HG03064 (cell line): ENCODE data around the gene MDM4.
A peak's percentile ranks its signal among the peaks of the same experiment; 100 is the strongest.
"Not testable (repeated sequence)": the region's sequence is repeated elsewhere in the genome, so short reads cannot be mapped to it uniquely, and the experiment has no call there.

ENCODE experiments used
- ATAC-seq: cut with Tn5 transposase; IDR thresholded peaks from one replicate; pipeline ENCODE4 v1.9.1; 2021; ENCODE audit warnings: low read depth; ENCODE audit not compliant: unreplicated experiment

MDM4 gene, protein sequence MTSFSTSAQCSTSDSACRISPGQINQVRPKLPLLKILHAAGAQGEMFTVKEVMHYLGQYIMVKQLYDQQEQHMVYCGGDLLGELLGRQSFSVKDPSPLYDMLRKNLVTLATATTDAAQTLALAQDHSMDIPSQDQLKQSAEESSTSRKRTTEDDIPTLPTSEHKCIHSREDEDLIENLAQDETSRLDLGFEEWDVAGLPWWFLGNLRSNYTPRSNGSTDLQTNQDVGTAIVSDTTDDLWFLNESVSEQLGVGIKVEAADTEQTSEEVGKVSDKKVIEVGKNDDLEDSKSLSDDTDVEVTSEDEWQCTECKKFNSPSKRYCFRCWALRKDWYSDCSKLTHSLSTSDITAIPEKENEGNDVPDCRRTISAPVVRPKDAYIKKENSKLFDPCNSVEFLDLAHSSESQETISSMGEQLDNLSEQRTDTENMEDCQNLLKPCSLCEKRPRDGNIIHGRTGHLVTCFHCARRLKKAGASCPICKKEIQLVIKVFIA

DNA sequence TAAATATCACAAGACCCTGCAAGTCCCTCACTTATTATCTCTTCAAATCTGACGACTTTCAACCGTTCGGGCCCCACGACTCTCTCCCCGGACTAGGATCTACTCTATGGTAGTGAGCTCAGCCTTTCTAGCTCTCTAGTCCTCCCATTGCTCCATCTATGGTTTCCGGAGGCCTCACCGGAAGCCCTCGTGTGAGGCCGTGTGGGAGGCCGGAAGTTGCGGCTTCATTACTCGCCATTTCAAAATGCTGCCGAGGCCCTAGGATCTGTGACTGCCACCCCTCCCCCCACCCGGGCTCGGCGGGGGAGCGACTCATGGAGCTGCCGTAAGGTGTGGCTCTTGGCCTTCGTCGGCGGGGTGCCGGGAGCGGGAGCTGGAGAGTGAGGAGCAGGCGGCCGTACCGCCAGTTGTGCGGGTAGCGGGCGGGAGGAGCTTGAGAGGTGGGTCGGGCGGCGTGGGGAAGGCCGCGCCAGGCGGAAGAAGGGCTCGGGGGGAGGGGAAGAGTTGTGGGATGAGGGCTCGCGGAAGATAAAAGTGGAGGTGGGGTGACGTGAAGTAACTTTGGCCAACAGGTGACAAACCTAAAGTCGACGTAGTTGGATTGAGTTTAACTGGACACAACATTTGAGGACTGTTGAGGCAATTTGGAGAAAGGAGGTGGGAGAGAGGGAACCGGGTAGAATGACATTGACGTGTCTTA is at the start of gene MDM4:
Gene MDM4 (plus strand): TSS at position 227 of the 700 bp plus-strand sequence. CDS start 9,113 bp downstream, outside the sequence.
- peak; percentile 67 for ATAC-seq

GRCh38 chr1:204466416-204467405 is 49.5 kb upstream of the MDM4 start:
- no peak for ATAC-seq

- ATAC-seq: no peak
Measured at GRCh38 chr1:204468206-204468605, 48.0 kb upstream of the MDM4 start.

GRCh38 chr1:204468766-204469302 is 47.4 kb upstream of the MDM4 start:
- ATAC-seq: no peak

DNA sequence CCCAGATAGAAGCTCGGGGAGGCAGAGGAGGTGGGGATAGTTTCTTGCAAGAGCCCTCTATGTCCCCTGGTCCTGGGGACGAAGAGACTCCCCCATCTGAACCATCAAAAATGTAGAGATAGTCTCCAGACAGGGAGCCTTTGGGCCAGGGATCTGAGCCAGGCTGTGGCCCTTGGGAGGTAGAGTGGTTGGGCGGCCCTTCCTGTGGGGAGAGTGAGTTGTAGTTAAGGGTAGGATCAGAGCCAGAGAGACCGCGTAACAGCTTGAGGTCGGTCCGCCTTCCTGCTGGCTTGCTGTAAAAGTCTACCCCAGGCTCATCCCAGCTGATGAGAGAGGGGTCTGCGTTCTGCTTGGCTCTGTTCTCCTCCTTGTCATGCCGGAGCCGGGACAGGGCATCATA is 46.9 kb upstream of the MDM4 start:
- ATAC-seq: no peak

DNA sequence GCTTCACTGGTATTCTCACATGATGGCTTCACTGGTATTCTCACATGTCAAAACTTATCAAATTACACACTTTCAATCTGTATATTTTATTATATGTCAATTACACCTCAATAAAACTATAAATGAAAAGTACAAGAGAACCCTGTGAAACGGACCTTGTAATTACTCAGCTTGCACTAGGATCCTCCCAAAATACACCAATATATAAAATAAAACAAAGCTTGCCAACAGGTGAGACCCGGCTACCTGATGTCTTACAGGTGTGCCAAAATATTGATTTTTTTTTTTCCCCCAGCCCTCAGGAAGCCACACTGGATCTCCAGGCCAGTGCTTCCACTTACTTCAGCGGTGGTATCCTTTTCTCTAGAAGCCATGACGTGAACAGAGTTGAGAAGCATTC is 44.5 kb upstream of the MDM4 start:
- ATAC-seq: no peak

- no peak for ATAC-seq
Measured at GRCh38 chr1:204472660-204473059, 43.5 kb upstream of the MDM4 start.

DNA sequence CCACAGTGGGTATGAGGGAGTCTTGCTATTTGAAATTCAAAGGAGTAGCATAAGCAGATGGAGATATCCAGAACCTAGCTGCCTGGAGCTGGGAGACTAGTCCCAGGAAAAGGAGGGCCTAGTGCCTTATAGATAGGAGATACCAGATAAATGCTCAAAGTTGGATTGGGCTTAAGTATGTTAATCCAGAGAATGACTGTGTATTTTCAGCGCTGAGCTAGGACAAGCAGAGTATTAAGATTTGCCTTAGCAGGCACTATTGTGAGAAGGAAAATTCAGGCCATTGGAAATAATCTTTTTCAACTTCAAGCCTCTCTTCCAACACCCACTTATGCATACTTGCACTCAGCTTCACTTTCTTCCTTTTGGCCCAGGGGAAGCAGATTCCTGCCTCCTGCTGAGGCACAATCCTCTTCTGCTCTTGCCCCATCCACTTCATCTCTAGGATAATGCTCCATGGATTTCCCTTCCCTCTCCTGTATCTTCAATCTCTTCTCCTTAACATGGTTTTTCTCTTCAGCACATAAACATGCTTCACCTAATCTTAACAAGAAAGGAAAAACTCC is 42.7 kb upstream of the MDM4 start:
- ATAC-seq: no peak

DNA sequence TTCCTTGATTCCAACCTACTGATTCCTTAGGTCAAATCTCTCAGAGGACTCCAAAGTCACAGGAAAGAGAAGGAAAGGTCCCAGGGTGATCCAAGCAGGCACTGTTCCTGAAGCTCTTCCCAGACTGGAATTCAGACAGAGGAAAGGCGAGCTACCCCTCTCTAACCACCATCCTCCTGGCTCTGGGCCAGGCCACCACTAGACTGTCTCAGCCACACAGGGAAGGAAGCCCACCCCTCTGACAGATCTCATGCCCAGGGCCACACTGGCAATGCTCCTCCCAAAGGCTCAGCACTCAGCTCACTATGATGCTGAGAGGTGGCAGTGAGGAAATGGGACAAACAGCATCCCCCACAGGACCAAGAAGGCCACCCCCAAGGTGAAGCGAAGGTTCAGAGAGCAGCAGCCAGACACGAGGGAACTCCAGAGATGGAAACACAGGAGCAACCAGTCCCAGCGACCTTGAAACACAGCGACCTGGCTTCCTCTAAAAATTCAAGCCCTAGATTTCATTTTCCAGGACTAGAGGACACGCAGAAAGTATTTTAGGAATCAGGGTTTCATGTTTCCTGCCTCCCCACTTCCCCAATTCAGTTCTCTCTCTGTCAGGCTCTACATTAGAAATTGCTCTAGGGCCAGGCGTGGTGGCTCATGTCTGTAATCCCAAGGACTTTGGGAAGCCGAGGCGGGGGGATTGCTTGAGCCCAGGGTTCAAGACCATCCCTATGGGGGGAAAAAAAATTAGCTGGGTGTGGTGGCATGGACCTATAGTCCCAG is 40.4 kb upstream of the MDM4 start:
- ATAC-seq: no peak

DNA sequence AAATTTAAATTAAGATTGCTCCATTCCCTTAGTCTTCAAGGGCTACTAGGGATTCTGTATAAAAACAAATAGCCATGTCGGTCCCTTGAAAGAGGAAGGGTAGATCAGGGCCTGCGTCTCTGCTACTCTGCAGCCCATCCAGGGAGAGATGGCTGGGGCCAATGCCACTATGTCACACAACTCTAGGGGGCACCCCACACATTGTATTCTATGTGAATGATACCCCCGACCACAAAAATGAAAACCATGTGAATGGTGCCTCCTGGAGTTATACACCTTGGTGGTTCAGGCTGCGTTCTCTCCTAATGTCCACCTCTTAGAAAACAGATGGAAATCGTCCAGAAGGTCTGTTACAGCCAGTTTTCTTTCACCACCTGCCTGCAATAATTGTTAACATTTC is 39.6 kb upstream of the MDM4 start:
- no peak for ATAC-seq

DNA sequence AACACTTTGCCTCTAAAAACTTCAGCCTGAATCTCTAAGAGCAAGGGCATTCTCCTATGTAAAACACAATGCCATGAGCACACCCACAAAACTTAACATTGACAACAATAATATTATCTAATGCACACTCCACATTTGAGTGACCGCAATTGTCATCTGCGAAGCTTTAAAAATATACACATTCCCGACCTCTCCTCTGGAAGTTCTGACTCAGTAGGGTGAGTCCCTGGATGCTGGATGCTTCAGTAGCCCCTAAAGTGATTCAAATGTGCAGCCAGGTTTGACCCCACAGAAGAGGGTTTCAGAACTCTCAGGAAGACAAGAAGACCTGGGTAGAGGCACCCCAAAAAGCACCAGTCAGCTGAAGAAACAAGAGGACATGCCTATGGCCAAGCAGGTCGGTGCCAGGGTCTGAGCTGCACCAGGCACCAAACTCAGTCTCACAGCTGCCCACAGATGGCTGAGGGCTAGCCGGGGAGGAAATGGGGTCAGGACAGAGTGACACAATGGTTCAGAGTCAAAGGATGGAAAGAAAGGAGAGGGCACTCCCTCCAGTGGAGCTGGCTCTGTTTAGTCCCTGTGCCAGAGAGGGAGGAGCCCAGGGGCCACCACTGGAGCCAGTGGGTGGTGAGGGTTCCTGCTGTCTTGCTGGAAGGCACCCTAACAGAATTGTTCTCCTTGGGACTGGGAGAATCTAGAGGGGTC is 39.0 kb upstream of the MDM4 start:
- no peak for ATAC-seq

- no peak for ATAC-seq
Measured at GRCh38 chr1:204478172-204478899, 37.9 kb upstream of the MDM4 start.

DNA sequence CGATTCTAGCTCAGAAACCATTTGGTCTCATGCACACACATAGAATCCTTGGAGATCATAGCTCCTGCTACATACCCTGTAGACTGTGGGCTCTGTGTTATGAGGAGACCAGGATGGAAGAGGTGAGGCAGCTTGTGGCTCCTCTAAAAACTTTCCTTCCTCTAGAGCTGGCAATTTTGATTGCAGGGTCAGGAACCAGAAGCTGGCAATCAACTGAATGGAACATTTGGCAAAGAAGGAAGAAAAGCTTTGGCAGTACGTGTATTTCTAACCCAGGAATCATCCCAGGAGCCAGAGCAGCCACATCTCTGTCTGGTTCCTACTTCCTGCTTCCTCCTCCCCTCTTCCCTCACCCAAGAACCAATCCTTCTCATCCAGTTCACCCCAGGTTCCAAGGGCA is 37.3 kb upstream of the MDM4 start:
- ATAC-seq: no peak

GRCh38 chr1:204479387-204480136 is 36.6 kb upstream of the MDM4 start:
- no peak for ATAC-seq

DNA sequence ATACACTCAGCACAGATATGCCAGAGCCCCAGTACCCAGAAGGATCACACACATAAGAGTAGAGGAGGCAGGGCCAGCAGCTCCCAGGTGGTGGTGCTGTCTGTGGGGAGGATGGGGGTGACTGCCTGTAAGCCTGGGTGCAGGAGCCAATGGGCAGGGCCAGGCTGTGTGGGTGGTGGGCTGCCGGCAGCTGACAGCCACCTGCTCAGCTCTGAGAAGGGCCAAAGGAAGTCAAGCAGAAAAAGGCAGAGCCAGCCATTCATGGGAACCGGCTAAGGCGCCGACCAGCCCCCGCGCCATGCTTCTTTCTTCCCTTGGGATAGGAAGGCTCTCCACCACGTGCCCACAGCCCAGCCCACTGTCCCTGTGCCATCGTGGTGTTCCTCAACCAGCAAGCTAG is 35.7 kb upstream of the MDM4 start:
- ATAC-seq: peak; percentile 57

GRCh38 chr1:204483791-204484190 is 32.4 kb upstream of the MDM4 start:
- ATAC-seq: no peak

DNA sequence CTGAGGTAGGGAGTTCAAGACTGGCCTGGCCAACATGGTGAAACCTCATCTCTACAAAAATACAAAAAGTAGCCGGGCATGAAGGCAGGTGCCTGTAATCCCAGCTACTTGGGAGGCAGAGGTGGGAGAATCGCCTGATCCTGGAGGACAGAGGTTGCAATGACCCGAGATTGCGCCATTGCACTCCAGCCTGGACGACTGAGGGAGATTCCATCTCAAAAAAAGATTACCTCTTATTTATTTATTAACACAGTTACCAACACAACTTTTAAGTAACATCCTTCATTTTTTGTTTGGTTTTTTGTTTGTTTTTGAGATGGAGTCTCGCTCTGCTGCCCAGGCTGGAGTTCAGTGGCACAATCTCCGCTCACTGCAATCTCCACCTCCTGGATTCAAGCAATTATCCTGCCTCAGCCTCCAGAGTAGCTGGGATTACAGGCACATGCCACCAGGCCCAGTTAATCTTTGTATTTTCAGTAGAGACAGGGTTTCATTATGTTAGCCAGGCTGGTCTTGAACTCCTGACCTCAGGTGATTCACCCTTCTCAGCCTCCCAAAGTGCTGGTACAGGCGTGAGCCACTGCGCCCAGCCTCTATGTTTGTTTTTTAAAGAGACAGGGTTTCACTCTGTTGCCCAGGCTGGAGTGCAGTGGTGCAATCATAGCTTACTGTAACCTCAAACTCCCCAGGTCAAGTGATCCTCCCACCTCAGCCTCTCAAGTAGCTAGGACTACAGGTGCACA is 29.5 kb upstream of the MDM4 start:
- not testable (repeated sequence) for ATAC-seq
